IPS-15b (cell line): ENCODE measurements around the gene HNRNPM.
A peak's percentile ranks its signal among the peaks of the same experiment; 100 is the strongest.
"Not testable (repeated sequence)": the region's sequence is repeated elsewhere in the genome, so short reads cannot be mapped to it uniquely, and the experiment has no call there.

Source experiments
- H3K27me3 ChIP-seq: one replicate; pipeline ENCODE4 v1.6.1; 2013; ENCODE audit warnings: low read length; ENCODE audit not compliant: control insufficient read depth, insufficient read depth
- H3K36me3 ChIP-seq: one replicate; pipeline ENCODE4 v1.6.1; 2013; ENCODE audit warnings: low read length; ENCODE audit not compliant: control insufficient read depth, insufficient read depth
- H3K4me1 ChIP-seq: one replicate; pipeline ENCODE4 v1.6.1; 2013; ENCODE audit warnings: mild to moderate bottlenecking, low read length; ENCODE audit not compliant: control insufficient read depth, insufficient read depth
- H3K4me3 ChIP-seq: one replicate; pipeline ENCODE4 v1.5.1; 2013; ENCODE audit warnings: low read depth, low read length
- H3K9ac ChIP-seq: one replicate; pipeline ENCODE4 v1.6.1; 2013; ENCODE audit warnings: low read depth, mild to moderate bottlenecking, low read length
- H3K9me3 ChIP-seq: one replicate; pipeline ENCODE4 v1.6.1; 2013; ENCODE audit warnings: mild to moderate bottlenecking, low read length; ENCODE audit not compliant: control insufficient read depth, insufficient read depth

HNRNPM gene

GRCh38 chr19:8506402-8506957, 61.7 kb downstream of the HNRNPM start:
- Histone ChIP-seq H3K4me1 (no peaks in the 10 kb centered on the region), H3K9ac (no peak overlapping the region), H3K4me3 (peak overlapping the region; percentile 73), H3K36me3 (peaks cover 4% of the 10 kb centered on the region), H3K27me3 (no peaks in the 10 kb centered on the region), H3K9me3 (no peaks in the 10 kb centered on the region)

GRCh38 chr19:8510589-8511115, 65.9 kb downstream of the HNRNPM start:
- no peak overlapping the region for H3K4me3 ChIP-seq
- peaks cover 4% of the 10 kb centered on the region for H3K36me3 ChIP-seq
- H3K27me3 ChIP-seq = no peaks in the 10 kb centered on the region
- no peak overlapping the region for H3K9ac ChIP-seq
- H3K9me3 ChIP-seq = no peaks in the 10 kb centered on the region
- peaks cover 4% of the 10 kb centered on the region for H3K4me1 ChIP-seq

- Histone ChIP-seq H3K9ac (no peak overlapping the region), H3K4me3 (peak overlapping the region; percentile 30), H3K9me3 (no peaks in the 10 kb centered on the region), H3K27me3 (no peaks in the 10 kb centered on the region), H3K4me1 (peaks cover 4% of the 10 kb centered on the region), H3K36me3 (peaks cover 4% of the 10 kb centered on the region)
These were observed 66.9 kb downstream of the HNRNPM start for GRCh38 chr19:8511573-8512101.

- peak overlapping the region; percentile 32 for H3K4me3 ChIP-seq
- H3K9me3 ChIP-seq = no peaks in the 10 kb centered on the region
- H3K4me1 ChIP-seq = peaks cover 4% of the 10 kb centered on the region
- H3K36me3 ChIP-seq = peaks cover 4% of the 10 kb centered on the region
- no peaks in the 10 kb centered on the region for H3K27me3 ChIP-seq
- H3K9ac ChIP-seq = no peak overlapping the region
These were observed 67.6 kb downstream of the HNRNPM start for GRCh38 chr19:8512115-8512967.

- Histone ChIP-seq H3K4me3 (peak overlapping the region; percentile 76), H3K27me3 (no peaks in the 10 kb centered on the region), H3K36me3 (peaks cover 4% of the 10 kb centered on the region), H3K9ac (peak overlapping the region; percentile 76), H3K4me1 (peaks cover 4% of the 10 kb centered on the region), H3K9me3 (no peaks in the 10 kb centered on the region)
These were observed 68.4 kb downstream of the HNRNPM start for GRCh38 chr19:8513036-8513686.

- no peaks in the 10 kb centered on the region for H3K9me3 ChIP-seq
- H3K27me3 ChIP-seq = no peaks in the 10 kb centered on the region
- H3K36me3 ChIP-seq = peaks cover 4% of the 10 kb centered on the region
- peak within 1 kb of the TSS; percentile 81 for H3K9ac ChIP-seq
- H3K4me1 ChIP-seq = peaks cover 4% of the 10 kb centered on the region
- peak within 1 kb of the TSS; percentile 76 for H3K4me3 ChIP-seq
These were observed 69.1 kb downstream of the HNRNPM start, which contains the start of gene ZNF414 for GRCh38 chr19:8513687-8514504. Gene ZNF414, minus strand, starts transcription at chr19:8514167. Its CDS starts 121 bp downstream, at chr19:8514046.

GRCh38 chr19:8514505-8515009, 69.8 kb downstream of the HNRNPM start:
- H3K4me1 ChIP-seq, H3K27me3 ChIP-seq, H3K9me3 ChIP-seq, H3K36me3 ChIP-seq: not testable (repeated sequence)
- Histone ChIP-seq H3K9ac (peak overlapping the region; percentile 81), H3K4me3 (peak overlapping the region; percentile 76)

- peaks cover 4% of the 10 kb centered on the region for H3K4me1 ChIP-seq
- H3K27me3 ChIP-seq = no peaks in the 10 kb centered on the region
- H3K4me3 ChIP-seq = no peak overlapping the region
- H3K9me3 ChIP-seq = no peaks in the 10 kb centered on the region
- H3K36me3 ChIP-seq = peaks cover 4% of the 10 kb centered on the region
- no peak overlapping the region for H3K9ac ChIP-seq
These were observed 70.5 kb downstream of the HNRNPM start for GRCh38 chr19:8515317-8515716.

GRCh38 chr19:8517551-8518442, 73.0 kb downstream of the HNRNPM start:
- no peaks in the 10 kb centered on the region for H3K27me3 ChIP-seq
- no peak overlapping the region for H3K4me3 ChIP-seq
- no peaks in the 10 kb centered on the region for H3K9me3 ChIP-seq
- H3K4me1 ChIP-seq = no peaks in the 10 kb centered on the region
- no peak overlapping the region for H3K9ac ChIP-seq
- H3K36me3 ChIP-seq = no peaks in the 10 kb centered on the region

GRCh38 chr19:8518536-8518935, 73.8 kb downstream of the HNRNPM start:
- Histone ChIP-seq H3K36me3 (no peaks in the 10 kb centered on the region), H3K9ac (no peak overlapping the region), H3K4me1 (no peaks in the 10 kb centered on the region), H3K4me3 (no peak overlapping the region), H3K9me3 (no peaks in the 10 kb centered on the region), H3K27me3 (no peaks in the 10 kb centered on the region)
